HCT116 (cell line): ENCODE data around the gene INPP5B. TPM values are rescaled to one million over a fixed set of nuclear protein-coding genes. Genes with fewer than 3 reads are reported as not detected.

Source experiments
- ATAC-seq: fragments of 200-7000 bp; cut with Tn5 transposase; 2 replicates; pipeline ENCODE4 v1.9.1; 2020; ENCODE audit warnings: mild to moderate bottlenecking, moderate library complexity
- BruUV-seq: library from RNA; stranded (reverse); fragments of 400-500 nt; replicated peaks from 2 replicates; lab custom pipeline; 2021; lab: Mats Ljungman, UMichigan
- CTCF ChIA-PET: fragments of 300-600 bp; sonication (Branson Sonifier 250); formaldehyde crosslinking; loops from one replicate; lab custom pipeline; 2021; ENCODE audit warnings: antibody characterized with exemption; lab: Charles Lee
- POLR2A ChIA-PET: fragments of 300-600, 350-600 bp; sonication (Branson Sonifier 250); formaldehyde crosslinking; loops from one replicate; lab custom pipeline; 2021; ENCODE audit warnings: antibody characterized with exemption; lab: Charles Lee
- RAD21 ChIA-PET, 2 experiments: fragments of 300-600 bp; sonication (Branson Sonifier 250); formaldehyde crosslinking; loops; one replicate each; lab custom pipeline; 2023; ENCODE audit warnings: low total read pairs in 2 of 2; ENCODE audit not compliant: uncharacterized antibody in 2 of 2, unreplicated experiment in 2 of 2, low non-redundant PET in 1 of 2; lab: Charles Lee
- DNase-seq: peaks from one replicate; pipeline ENCODE4 v3.0.0-alpha.2; 2010; ENCODE audit warnings: low read depth, low spot score
- H2AFZ ChIP-seq: fragments of 200-600 bp; shearing (Covaris generic), sonication (generic); 2 replicates; pipeline ENCODE4 v1.6.1; 2017; ENCODE audit warnings: low read depth, mixed run types, mixed read lengths, antibody characterized with exemption, low read length; ENCODE audit not compliant: poor library complexity, severe bottlenecking
- H3K27ac ChIP-seq: 2 replicates; pipeline ENCODE4 v1.5.1; 2012; ENCODE audit warnings: low read depth, low read length
- H3K27me3 ChIP-seq: fragments of 200-600 bp; sonication (generic); 2 replicates; pipeline ENCODE4 v1.6.1; 2016; ENCODE audit warnings: mixed run types, low read length, mixed read lengths; ENCODE audit not compliant: insufficient read depth
- H3K36me3 ChIP-seq, 2 experiments: fragments of 200-500 bp in 1 of 2; fragments of 200-600 bp in 1 of 2; sonication (Bioruptor generic) in 1 of 2; sonication (generic) in 1 of 2; 2 replicates each; pipeline versions ENCODE4 v1.5.1 to v1.6.1; 2014 to 2016; ENCODE audit warnings: low read length in 2 of 2, inconsistent platforms in 1 of 2, mixed read lengths in 1 of 2, mixed run types in 1 of 2; ENCODE audit not compliant: insufficient read depth in 2 of 2, control insufficient read depth in 1 of 2
- H3K4me1 ChIP-seq, 2 experiments: fragments of 200-600 bp in 1 of 2; sonication (generic) in 1 of 2; 2 replicates each; pipeline versions ENCODE4 v1.5.1 to v1.6.1; 2012 to 2017; ENCODE audit warnings: low read length in 2 of 2, inconsistent platforms in 1 of 2, mild to moderate bottlenecking in 1 of 2, mixed read lengths in 1 of 2, mixed run types in 1 of 2, moderate library complexity in 1 of 2; ENCODE audit not compliant: insufficient read depth in 2 of 2, control insufficient read depth in 1 of 2
- H3K4me2 ChIP-seq: fragments of 200-600 bp; sonication (generic); 2 replicates; pipeline ENCODE4 v1.6.1; 2017; ENCODE audit warnings: mixed run types, low read length, mixed read lengths
- H3K4me3 ChIP-seq, 2 experiments: fragments of 200-600 bp in 1 of 2; sonication (generic) in 1 of 2; replicated peaks in 1 of 2; 2 replicates each; pipeline ENCODE4 v1.5.1; 2011 to 2016; ENCODE audit warnings: low read length in 2 of 2, control low read depth in 1 of 2, low read depth in 1 of 2, mild to moderate bottlenecking in 1 of 2, mixed read lengths in 1 of 2, mixed run types in 1 of 2
- H3K79me2 ChIP-seq: fragments of 200-600 bp; sonication (generic); 2 replicates; pipeline ENCODE4 v1.6.1; 2017; ENCODE audit warnings: mild to moderate bottlenecking, mixed run types, low read length, moderate library complexity, mixed read lengths; ENCODE audit not compliant: insufficient read depth
- H3K9ac ChIP-seq: fragments of 200-600 bp; sonication (generic); 2 replicates; pipeline ENCODE4 v1.6.1; 2016; ENCODE audit warnings: low read length, mixed read lengths
- H3K9me2 ChIP-seq: fragments of 200-600 bp; sonication (generic), shearing (Covaris generic); 2 replicates; pipeline ENCODE4 v1.6.1; 2017; ENCODE audit warnings: mixed run types, mild to moderate bottlenecking, moderate library complexity; ENCODE audit not compliant: insufficient read depth
- H3K9me3 ChIP-seq, 2 experiments: fragments of 200-500 bp in 1 of 2; fragments of 200-600 bp in 1 of 2; sonication (Bioruptor generic) in 1 of 2; sonication (generic) in 1 of 2; 2 replicates each; pipeline ENCODE4 v1.6.1; 2014 to 2017; ENCODE audit warnings: low read length in 2 of 2, mixed read lengths in 2 of 2, inconsistent platforms in 1 of 2, low read depth in 1 of 2, mild to moderate bottlenecking in 1 of 2, mixed run types in 1 of 2, moderate library complexity in 1 of 2; ENCODE audit not compliant: control insufficient read depth in 1 of 2, insufficient read depth in 1 of 2
- H4K20me1 ChIP-seq: fragments of 200-600 bp; sonication (generic), shearing (Covaris generic); 2 replicates; pipeline ENCODE4 v1.6.1; 2017; ENCODE audit warnings: mixed run types, mild to moderate bottlenecking, moderate library complexity; ENCODE audit not compliant: insufficient read depth
- EGR1 ChIP-seq: IDR thresholded peaks from 2 replicates; pipeline ENCODE4 v1.6.1; 2012; ENCODE audit warnings: low read depth
- EZH2 ChIP-seq: fragments of 200-600 bp; sonication (generic); IDR thresholded peaks from 2 replicates; pipeline ENCODE4 v1.6.1; 2017; ENCODE audit warnings: antibody characterized with exemption, mixed run types
- EZH2phosphoT487 ChIP-seq: fragments of 200-600 bp; IDR thresholded peaks from 2 replicates; pipeline ENCODE4 v1.6.1; 2018; ENCODE audit warnings: antibody characterized with exemption, borderline replicate concordance
- FOSL1 ChIP-seq: IDR thresholded peaks from 2 replicates; pipeline ENCODE4 v1.6.1; 2012; ENCODE audit warnings: low read depth
- JUND ChIP-seq: IDR thresholded peaks from 2 replicates; pipeline ENCODE4 v1.6.1; 2012
- POLR2A ChIP-seq: IDR thresholded peaks from 2 replicates; pipeline ENCODE4 v1.7.0; 2011; ENCODE audit warnings: borderline replicate concordance; ENCODE audit not compliant: insufficient read depth, insufficient read length; ENCODE audit errors: extremely low read depth
- POLR2AphosphoS5 ChIP-seq: IDR thresholded peaks from 2 replicates; pipeline ENCODE4 v1.6.1; 2011; ENCODE audit warnings: mild to moderate bottlenecking, low read depth, low read length, moderate library complexity
- RAD21 ChIP-seq: IDR thresholded peaks from 2 replicates; pipeline ENCODE4 v1.6.1; 2012; ENCODE audit warnings: low read depth, mild to moderate bottlenecking
- SIN3A ChIP-seq: IDR thresholded peaks from 2 replicates; pipeline ENCODE4 v1.6.1; 2012; ENCODE audit warnings: low read depth
- TCF7L2 ChIP-seq: IDR thresholded peaks from 2 replicates; pipeline ENCODE4 v1.7.0; 2011; ENCODE audit warnings: borderline replicate concordance, inconsistent platforms; ENCODE audit not compliant: insufficient read depth, insufficient read length; ENCODE audit errors: extremely low read depth
- YY1 ChIP-seq: IDR thresholded peaks from 2 replicates; pipeline ENCODE4 v1.6.1; 2011; ENCODE audit warnings: low read length, low read depth, moderate library complexity, mild to moderate bottlenecking; ENCODE audit not compliant: insufficient replicate concordance; ENCODE audit errors: extremely low read depth
- ZNF274 ChIP-seq: fragments of 200-500 bp; sonication (Bioruptor generic); IDR thresholded peaks from 2 replicates; pipeline ENCODE4 v1.6.1; 2014; ENCODE audit warnings: mild to moderate bottlenecking, low read depth, low read length, inconsistent platforms
- intact Hi-C: fragments of 100-400 bp; cut with micrococcal nuclease; formaldehyde crosslinking; loops from 2 replicates; pipeline ENCODE4 v1.10.0; 2022
- total RNA-seq: library from RNA; stranded (reverse); gene quantifications from one replicate; pipeline ENCODE4 v1.2.1, GENCODE V29; 2021; ENCODE audit not compliant: unreplicated experiment
- TF ChIP-seq, protein P1 (sequence below): IDR thresholded peaks from 2 replicates; pipeline ENCODE4 v1.6.1; 2011; ENCODE audit warnings: mild to moderate bottlenecking, low read length, moderate library complexity; ENCODE audit not compliant: insufficient replicate concordance; ENCODE audit errors: extremely low read depth
- TF ChIP-seq, protein P2 (sequence below), 3 experiments: fragments of 200-600 bp in 1 of 3; sonication (generic) in 1 of 3; IDR thresholded peaks in 2 of 3; conservative IDR thresholded peaks in 1 of 3; 2 replicates each; pipeline ENCODE4 v1.5.1; 2012 to 2017; ENCODE audit warnings: low read depth in 2 of 3, low read length in 2 of 3, antibody characterized with exemption in 1 of 3, borderline replicate concordance in 1 of 3, control low read depth in 1 of 3, mild to moderate bottlenecking in 1 of 3, mixed read lengths in 1 of 3, mixed run types in 1 of 3, moderate library complexity in 1 of 3; ENCODE audit not compliant: insufficient read depth in 1 of 3
- TF ChIP-seq, protein P3 (sequence below): IDR thresholded peaks from 2 replicates; pipeline ENCODE4 v1.6.1; 2012
- TF ChIP-seq, protein P4 (sequence below): IDR thresholded peaks from 2 replicates; pipeline ENCODE4 v1.6.1; 2012; ENCODE audit warnings: low read depth

Gene INPP5B
- total RNA-seq, 1 experiment from 2014 or later: 20.8 TPM

DNA sequence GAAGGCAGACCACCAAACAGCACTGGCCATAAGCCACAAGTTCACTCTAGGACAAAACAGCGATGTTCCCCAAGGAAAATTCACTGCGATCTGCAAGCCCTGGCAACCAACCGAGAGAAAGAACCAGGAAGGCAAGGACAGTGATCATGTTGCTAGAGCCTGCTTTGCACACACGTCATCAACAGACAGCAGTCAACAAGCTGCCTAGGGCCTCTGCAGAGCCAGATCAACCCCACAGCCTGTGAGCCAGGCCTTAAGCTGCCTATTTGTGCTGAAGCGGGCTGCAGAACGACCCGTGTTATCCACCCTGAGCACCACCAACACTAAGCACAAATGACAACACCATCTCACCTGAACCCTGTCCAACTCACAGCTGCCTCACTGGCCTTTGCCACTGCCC is 132.6 kb downstream of the INPP5B start:
- no peak overlapping the region for H3K27ac ChIP-seq
- no peak for DNase-seq
- peaks cover 9 to 12% of the 10 kb centered on the region in 2 experiments; a peak in 3 of 4 replicates for H3K36me3 ChIP-seq
- ChIA-PET CTCF (no interaction called here), RAD21 (no interaction called here), POLR2A (no interaction called here)
- no TSS peak for BruUV-seq
- ATAC-seq: no peak
- no peaks in the 10 kb centered on the region for H3K27me3 ChIP-seq
- no peak overlapping the region for H3K4me3 ChIP-seq
- H3K4me1 ChIP-seq: peaks cover 7 to 22% of the 10 kb centered on the region in 2 experiments
- intact Hi-C loops: loop anchor here (5.0 kb wide), 1 partner anchor 163 kb away; no protein-coding TSS in a partner anchor
- TF ChIP-seq POLR2AphosphoS5 (no peak), POLR2A (no peak), EZH2 (no peak), YY1 (no peak), FOSL1 (no peak), RAD21 (no peak), EZH2phosphoT487 (no peak), SIN3A (no peak), JUND (no peak), ZNF274 (no peak), EGR1 (no peak), TCF7L2 (no peak)
- TF ChIP-seq, protein P1, sequence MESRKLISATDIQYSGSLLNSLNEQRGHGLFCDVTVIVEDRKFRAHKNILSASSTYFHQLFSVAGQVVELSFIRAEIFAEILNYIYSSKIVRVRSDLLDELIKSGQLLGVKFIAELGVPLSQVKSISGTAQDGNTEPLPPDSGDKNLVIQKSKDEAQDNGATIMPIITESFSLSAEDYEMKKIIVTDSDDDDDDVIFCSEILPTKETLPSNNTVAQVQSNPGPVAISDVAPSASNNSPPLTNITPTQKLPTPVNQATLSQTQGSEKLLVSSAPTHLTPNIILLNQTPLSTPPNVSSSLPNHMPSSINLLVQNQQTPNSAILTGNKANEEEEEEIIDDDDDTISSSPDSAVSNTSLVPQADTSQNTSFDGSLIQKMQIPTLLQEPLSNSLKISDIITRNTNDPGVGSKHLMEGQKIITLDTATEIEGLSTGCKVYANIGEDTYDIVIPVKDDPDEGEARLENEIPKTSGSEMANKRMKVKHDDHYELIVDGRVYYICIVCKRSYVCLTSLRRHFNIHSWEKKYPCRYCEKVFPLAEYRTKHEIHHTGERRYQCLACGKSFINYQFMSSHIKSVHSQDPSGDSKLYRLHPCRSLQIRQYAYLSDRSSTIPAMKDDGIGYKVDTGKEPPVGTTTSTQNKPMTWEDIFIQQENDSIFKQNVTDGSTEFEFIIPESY: no peak
- TF ChIP-seq, protein P2, sequence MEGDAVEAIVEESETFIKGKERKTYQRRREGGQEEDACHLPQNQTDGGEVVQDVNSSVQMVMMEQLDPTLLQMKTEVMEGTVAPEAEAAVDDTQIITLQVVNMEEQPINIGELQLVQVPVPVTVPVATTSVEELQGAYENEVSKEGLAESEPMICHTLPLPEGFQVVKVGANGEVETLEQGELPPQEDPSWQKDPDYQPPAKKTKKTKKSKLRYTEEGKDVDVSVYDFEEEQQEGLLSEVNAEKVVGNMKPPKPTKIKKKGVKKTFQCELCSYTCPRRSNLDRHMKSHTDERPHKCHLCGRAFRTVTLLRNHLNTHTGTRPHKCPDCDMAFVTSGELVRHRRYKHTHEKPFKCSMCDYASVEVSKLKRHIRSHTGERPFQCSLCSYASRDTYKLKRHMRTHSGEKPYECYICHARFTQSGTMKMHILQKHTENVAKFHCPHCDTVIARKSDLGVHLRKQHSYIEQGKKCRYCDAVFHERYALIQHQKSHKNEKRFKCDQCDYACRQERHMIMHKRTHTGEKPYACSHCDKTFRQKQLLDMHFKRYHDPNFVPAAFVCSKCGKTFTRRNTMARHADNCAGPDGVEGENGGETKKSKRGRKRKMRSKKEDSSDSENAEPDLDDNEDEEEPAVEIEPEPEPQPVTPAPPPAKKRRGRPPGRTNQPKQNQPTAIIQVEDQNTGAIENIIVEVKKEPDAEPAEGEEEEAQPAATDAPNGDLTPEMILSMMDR (IDR thresholded peaks at IDR 0.05 in 2 of 3, conservative IDR thresholded peaks at IDR 0.05 in 1 of 3; ENCODE audit: borderline replicate concordance in 1 of 3, insufficient read depth in 1 of 3, low read depth in 2 of 3, low read length in 2 of 3): no peak
- TF ChIP-seq, protein P3, sequence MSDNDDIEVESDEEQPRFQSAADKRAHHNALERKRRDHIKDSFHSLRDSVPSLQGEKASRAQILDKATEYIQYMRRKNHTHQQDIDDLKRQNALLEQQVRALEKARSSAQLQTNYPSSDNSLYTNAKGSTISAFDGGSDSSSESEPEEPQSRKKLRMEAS: no peak
- TF ChIP-seq, protein P4, sequence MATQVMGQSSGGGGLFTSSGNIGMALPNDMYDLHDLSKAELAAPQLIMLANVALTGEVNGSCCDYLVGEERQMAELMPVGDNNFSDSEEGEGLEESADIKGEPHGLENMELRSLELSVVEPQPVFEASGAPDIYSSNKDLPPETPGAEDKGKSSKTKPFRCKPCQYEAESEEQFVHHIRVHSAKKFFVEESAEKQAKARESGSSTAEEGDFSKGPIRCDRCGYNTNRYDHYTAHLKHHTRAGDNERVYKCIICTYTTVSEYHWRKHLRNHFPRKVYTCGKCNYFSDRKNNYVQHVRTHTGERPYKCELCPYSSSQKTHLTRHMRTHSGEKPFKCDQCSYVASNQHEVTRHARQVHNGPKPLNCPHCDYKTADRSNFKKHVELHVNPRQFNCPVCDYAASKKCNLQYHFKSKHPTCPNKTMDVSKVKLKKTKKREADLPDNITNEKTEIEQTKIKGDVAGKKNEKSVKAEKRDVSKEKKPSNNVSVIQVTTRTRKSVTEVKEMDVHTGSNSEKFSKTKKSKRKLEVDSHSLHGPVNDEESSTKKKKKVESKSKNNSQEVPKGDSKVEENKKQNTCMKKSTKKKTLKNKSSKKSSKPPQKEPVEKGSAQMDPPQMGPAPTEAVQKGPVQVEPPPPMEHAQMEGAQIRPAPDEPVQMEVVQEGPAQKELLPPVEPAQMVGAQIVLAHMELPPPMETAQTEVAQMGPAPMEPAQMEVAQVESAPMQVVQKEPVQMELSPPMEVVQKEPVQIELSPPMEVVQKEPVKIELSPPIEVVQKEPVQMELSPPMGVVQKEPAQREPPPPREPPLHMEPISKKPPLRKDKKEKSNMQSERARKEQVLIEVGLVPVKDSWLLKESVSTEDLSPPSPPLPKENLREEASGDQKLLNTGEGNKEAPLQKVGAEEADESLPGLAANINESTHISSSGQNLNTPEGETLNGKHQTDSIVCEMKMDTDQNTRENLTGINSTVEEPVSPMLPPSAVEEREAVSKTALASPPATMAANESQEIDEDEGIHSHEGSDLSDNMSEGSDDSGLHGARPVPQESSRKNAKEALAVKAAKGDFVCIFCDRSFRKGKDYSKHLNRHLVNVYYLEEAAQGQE: no peak
- no peaks in the 10 kb centered on the region; the same call in 1 of the 2 replicates for H4K20me1 ChIP-seq
- H3K4me2 ChIP-seq: no peak overlapping the region
- H3K9me2 ChIP-seq: no peaks in the 10 kb centered on the region
- no peaks in the 10 kb centered on the region for H3K9me3 ChIP-seq
- H3K79me2 ChIP-seq: peaks cover 16% of the 10 kb centered on the region
- no peak overlapping the region for H3K9ac ChIP-seq
- no peak overlapping the region for H2AFZ ChIP-seq
